22Rv1 (cell line): ENCODE data around the gene AZGP1.
A peak's percentile ranks its signal among the peaks of the same experiment; 100 is the strongest.

Experiments
- H3K27ac ChIP-seq: fragments of 450-650 bp; 2 replicates; pipeline ENCODE4 v1.5.1; 2017
- ZFX ChIP-seq: fragments of 450-650 bp; IDR thresholded peaks from 2 replicates; pipeline ENCODE4 v1.6.1; 2017; ENCODE audit warnings: antibody characterized with exemption, borderline replicate concordance
- TF ChIP-seq, protein P1 (sequence below): fragments of 450-650 bp; IDR thresholded peaks from 2 replicates; pipeline ENCODE4 v1.5.1; 2017; ENCODE audit warnings: mild to moderate bottlenecking

Gene AZGP1

DNA sequence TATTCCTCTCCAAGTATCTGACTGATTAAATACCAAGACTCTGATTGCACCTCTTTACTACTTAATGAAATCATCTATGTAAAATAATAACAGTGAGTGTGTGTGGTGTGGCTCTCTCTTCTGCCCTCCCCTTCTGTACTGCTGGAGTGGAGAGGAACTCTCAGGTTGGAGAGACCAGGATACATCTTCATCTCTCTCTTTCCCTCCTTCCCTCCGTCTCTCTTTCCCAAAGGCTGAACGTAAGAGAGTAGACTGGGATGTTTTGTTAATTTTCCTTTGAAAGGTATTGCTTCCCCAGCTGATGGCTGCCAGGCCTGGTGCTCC is 46.1 kb downstream of the AZGP1 start:
- no peak overlapping the region for H3K27ac ChIP-seq
- no peak for TF ChIP-seq ZFX
- TF ChIP-seq, protein P1, sequence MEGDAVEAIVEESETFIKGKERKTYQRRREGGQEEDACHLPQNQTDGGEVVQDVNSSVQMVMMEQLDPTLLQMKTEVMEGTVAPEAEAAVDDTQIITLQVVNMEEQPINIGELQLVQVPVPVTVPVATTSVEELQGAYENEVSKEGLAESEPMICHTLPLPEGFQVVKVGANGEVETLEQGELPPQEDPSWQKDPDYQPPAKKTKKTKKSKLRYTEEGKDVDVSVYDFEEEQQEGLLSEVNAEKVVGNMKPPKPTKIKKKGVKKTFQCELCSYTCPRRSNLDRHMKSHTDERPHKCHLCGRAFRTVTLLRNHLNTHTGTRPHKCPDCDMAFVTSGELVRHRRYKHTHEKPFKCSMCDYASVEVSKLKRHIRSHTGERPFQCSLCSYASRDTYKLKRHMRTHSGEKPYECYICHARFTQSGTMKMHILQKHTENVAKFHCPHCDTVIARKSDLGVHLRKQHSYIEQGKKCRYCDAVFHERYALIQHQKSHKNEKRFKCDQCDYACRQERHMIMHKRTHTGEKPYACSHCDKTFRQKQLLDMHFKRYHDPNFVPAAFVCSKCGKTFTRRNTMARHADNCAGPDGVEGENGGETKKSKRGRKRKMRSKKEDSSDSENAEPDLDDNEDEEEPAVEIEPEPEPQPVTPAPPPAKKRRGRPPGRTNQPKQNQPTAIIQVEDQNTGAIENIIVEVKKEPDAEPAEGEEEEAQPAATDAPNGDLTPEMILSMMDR = peak; percentile 52

DNA sequence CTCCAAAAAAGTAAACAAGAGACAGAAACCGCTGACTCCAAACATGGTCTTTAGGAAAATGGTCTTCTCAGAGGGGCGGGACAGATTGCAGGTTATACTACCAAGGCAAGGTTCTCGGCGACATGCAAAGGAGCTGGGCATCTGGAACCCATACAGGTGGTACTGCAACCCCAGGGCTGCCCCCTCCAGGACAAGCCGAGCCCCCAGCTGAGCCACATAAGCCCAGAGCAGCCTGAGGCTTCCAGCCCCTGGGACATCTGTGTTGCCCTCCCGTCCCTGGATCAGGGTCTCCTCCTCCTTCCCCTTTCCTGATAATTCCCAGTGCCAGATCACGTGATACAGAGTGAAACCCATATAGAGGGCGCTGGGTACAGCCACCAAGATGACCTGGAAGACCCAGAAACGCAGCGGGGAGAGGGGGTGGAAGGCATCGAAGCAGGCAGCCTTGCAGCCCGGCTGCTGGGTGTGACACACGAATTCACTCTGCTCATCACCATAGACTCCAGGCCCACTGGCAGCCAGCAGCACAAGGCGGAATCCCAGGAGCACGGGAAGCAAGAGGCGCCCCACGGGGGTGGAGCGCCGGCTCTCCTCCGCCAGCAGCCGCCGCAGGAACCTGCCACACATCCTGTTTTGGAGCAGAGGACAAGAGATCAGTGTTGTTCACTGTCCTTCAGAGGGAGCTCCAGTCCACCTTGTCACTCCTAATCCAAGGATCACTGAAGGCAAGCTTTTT is 46.7 kb downstream of the AZGP1 start, which contains the start of gene GJC3:
TSS of gene GJC3 (minus strand) at position 627 of the 736 bp plus-strand sequence. CDS start at position 627, 0 bp downstream.
- TF ChIP-seq ZFX = no peak
- TF ChIP-seq, protein P1 = peak; percentile 84
- no peak within 1 kb of the TSS for H3K27ac ChIP-seq

DNA sequence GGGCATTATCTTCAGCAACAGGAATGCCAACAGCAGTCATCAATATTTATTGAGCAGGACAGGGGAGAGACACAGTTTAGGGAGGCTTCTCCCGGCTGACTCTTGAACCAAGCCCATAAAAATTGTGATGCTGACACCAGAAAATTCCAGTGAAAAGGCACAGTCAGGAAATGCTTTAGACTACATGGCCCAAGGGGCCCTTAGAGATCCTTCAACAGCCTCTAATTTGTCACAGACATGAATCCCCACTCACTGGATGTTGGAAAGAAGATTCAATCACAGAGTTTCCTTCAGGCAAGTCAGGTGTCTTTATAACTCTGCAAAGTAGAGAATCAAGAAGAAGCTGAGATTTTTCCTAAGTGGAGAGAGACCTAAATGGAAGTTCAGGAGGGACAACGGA is 47.6 kb downstream of the AZGP1 start:
- no peak overlapping the region for H3K27ac ChIP-seq
- TF ChIP-seq ZFX = no peak
- TF ChIP-seq, protein P1 = no peak

DNA sequence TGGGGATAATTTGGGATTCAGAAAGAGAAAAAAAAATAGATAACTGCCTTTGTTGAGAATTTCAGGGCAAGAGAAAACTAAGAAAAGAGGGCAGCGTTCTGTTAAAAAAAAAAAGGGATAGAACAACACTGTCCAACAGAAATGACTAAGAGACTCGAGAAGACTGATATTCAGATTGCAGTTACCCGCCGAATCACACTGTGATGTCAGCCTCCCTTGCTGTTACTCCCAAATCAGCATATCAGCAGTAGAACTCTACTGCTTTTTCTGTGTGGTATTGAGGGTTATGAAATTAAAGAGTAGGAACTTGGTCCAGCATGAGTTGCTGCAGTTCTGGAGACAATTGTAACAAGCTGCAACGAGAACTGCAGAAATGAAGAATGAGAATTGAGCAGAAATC is 48.3 kb downstream of the AZGP1 start:
- TF ChIP-seq, protein P1 = no peak
- TF ChIP-seq ZFX = no peak
- H3K27ac ChIP-seq = no peak overlapping the region

DNA sequence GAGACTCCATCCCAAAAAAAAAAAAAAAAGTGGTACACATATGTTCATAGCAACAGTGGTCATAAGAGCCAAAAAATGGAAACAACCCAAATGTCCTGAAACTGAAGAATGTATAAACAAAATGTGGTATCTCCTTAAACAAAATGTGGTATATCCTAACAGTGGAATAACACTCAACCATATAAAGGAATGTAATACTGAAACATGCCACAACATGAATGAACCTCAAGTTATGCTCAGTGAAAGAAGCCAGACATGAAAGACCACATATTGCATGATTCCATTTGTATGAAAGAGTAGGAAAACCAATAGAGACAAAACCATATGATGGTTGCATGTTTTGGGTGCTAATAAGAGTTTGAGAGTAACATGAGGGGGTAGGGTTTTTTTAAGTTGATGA is 49.5 kb downstream of the AZGP1 start:
- no peak overlapping the region for H3K27ac ChIP-seq
- no peak for TF ChIP-seq ZFX
- TF ChIP-seq, protein P1 = no peak

DNA sequence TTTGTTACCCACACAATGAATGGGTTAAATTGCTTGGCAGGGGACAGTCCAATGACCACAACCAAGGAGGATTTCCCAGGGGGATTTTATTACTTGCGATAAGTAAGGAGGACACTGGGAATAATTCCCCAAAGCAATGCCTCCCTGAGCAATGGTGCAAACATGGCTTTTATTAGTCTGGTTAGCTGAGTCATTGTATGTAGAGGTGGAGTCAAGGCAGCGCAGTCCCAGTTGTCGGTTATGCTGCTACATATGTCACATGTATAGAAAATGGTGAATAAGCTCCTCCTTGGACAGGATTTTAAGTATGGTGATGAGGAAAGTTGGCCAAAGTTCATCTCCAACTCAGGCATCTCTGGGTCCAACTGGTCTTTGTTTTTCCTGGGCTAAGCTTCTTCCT is 52.6 kb downstream of the AZGP1 start:
- TF ChIP-seq ZFX = no peak
- TF ChIP-seq, protein P1 = no peak
- H3K27ac ChIP-seq = no peak overlapping the region

DNA sequence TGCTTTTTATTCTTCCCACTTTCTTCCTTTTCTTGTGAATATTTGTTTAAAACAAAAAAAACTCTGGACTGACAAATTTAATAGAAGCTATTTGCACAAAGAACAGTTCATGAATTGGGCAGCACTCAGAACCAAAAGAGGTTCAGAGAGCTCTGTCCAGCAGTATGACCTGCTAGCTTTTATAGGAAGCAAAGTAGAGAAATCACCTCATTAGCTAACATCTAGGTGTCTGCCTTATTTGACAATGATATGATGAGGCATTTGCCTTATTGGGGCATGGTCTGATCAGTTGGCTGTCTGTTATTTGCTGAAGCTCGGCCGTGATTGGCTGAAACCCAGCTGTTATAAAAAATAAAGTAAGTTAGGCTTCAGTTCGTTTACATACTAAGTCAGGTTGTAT is 55.7 kb downstream of the AZGP1 start:
- TF ChIP-seq, protein P1 = no peak
- no peak for TF ChIP-seq ZFX
- peak overlapping the region; percentile 85 for H3K27ac ChIP-seq
